Measurements from ENCODE around the gene AGA.

DNA sequence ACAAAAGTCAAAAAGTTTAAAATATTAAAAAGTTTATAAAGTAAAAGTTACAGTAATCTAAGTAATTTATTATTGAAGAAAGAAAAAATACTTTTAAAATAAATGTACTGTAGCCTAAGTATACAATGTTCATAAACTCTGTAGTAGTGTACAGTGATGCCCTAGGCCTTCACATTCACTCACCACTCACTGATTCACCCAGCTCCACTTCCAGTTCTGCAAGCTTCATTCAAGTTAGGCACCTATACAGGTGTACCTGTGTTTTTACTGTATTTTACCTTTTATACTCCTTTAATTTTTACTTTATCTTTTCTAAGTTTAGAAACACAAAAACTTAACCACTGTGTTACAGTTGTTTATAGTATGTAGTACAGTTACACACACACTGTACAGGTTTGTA, 40.1 kb upstream of the AGA start:
- TF ChIP-seq, protein P1, sequence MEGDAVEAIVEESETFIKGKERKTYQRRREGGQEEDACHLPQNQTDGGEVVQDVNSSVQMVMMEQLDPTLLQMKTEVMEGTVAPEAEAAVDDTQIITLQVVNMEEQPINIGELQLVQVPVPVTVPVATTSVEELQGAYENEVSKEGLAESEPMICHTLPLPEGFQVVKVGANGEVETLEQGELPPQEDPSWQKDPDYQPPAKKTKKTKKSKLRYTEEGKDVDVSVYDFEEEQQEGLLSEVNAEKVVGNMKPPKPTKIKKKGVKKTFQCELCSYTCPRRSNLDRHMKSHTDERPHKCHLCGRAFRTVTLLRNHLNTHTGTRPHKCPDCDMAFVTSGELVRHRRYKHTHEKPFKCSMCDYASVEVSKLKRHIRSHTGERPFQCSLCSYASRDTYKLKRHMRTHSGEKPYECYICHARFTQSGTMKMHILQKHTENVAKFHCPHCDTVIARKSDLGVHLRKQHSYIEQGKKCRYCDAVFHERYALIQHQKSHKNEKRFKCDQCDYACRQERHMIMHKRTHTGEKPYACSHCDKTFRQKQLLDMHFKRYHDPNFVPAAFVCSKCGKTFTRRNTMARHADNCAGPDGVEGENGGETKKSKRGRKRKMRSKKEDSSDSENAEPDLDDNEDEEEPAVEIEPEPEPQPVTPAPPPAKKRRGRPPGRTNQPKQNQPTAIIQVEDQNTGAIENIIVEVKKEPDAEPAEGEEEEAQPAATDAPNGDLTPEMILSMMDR (IDR thresholded peaks at IDR 0.05), result no peak
- TF ChIP-seq POLR2A (IDR thresholded peaks at IDR 0.05) (no peak), POLR2AphosphoS5 (IDR thresholded peaks at IDR 0.05; ENCODE audit: insufficient read depth in 1 of 2, low read depth in 1 of 2) (no peak)
